Epithelial cell of esophagus (primary cell): ENCODE measurements around the gene SLC23A2.
A peak's percentile ranks its signal among the peaks of the same experiment; 100 is the strongest.

Experiments used
- DNase-seq: peaks from one replicate; pipeline ENCODE4 v3.0.0; 2010; ENCODE audit warnings: low read depth
- H3K4me3 ChIP-seq: 2 replicates; pipeline ENCODE4 v1.5.1; 2011; ENCODE audit warnings: mild to moderate bottlenecking, low read length, control low read depth
- CTCF ChIP-seq: IDR thresholded peaks from 2 replicates; pipeline ENCODE4 v1.5.1; 2011; ENCODE audit warnings: low read depth, mild to moderate bottlenecking, low read length, control low read depth, inconsistent platforms; ENCODE audit not compliant: insufficient read depth; ENCODE audit errors: missing control alignments

Gene SLC23A2

GRCh38 chr20:4837760-4838159 lies 163.6 kb downstream of the SLC23A2 start:
- peak; percentile 36 for DNase-seq
- TF ChIP-seq CTCF = no peak
- H3K4me3 ChIP-seq = no peak overlapping the region

GRCh38 chr20:4836935-4837334 lies 164.4 kb downstream of the SLC23A2 start:
- H3K4me3 ChIP-seq = no peak overlapping the region
- no peak for TF ChIP-seq CTCF
- DNase-seq = no peak

DNA sequence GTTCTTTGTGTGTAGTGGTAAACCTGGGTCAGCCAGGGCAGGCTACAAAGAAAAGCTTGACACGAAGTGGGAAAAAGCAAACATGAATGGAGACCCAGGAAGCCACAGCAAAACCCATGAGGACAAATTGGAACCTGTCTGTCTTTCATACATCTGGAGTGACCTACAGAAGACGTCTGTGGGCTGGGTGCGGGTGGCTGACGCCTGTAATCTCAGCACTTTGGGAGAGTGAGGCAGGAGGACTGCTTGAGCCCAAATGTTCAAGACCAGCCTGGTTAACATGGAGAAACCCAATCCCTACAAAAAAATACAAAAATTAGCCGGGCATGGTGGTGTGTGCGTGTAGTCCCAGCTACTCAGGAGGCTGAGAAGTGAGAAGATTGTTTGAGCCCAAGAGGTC lies 164.8 kb downstream of the SLC23A2 start:
- DNase-seq = no peak
- H3K4me3 ChIP-seq = no peak overlapping the region
- no peak for TF ChIP-seq CTCF

DNA sequence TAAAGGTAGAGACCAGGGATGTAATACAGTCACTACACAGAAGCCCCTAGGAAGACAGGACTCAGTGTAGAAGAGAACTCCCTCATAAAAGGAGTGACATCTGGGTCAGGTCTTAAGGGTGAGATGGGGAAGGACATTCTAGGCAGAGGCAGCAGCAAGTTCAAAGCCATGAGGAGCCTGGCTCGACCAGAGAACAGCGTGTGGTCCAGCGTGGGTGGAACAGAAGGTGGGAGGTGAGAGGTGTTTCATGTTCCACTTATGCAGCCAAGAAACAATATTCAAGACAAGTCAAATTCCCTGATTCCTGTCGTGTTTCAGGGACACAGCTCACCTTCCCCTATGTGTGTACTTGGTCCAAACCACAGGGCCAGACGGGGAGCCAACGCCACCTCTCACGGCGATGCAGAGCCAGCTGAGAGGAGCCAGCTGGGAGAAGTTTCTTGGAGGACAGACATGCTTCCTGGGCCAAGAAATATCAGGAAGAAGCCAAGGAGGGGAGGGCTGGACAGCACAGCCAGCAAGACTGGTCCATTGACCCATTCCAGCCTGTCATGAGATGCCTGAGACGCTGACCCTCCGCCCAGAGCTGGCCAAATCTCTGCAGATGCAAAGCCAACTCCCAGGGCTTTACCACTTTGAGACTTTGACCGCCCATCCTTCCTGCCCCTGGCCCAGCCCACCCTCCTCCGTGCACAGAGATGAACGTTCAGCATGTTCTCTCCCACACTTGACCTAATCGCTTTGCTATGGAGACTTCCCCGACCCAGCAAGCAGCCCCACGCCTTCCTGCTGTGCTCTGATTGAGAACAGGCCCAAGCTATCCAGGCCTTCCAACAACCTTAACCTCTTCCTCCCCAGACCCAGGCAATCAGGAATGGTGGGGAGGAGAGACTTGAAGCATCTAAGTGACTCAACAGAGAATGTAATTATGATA lies 165.8 kb downstream of the SLC23A2 start:
- H3K4me3 ChIP-seq = no peak overlapping the region
- TF ChIP-seq CTCF = no peak
- no peak for DNase-seq

- DNase-seq = no peak
- TF ChIP-seq CTCF = no peak
- no peak overlapping the region for H3K4me3 ChIP-seq
Measured at GRCh38 chr20:4833074-4833728, 168.1 kb downstream of the SLC23A2 start.

DNA sequence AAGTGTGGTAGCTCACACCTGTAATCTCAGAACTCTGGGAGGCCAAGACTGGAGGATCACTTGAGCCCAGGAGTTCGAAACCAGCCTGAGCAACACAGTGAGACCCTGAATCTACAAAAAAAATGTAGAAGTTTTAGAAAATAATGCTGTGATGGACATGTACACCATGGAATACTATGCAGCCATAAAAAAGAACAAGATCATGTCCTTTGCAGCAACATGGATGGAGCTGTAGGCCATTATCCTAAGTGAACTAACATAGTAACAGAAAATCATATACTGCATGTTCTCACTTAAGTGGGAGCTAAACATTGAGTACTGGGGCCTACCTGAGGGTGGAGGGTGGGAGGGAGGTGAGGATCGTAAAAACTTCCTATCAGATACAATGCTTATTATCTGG lies 168.8 kb downstream of the SLC23A2 start:
- H3K4me3 ChIP-seq = no peak overlapping the region
- TF ChIP-seq CTCF = no peak
- no peak for DNase-seq
